IMR-90 (cell line): ENCODE results near the gene CCDC38.

ENCODE experiments used
- CHD1 ChIP-seq: IDR thresholded peaks from 2 replicates; pipeline ENCODE4 v1.6.1; 2012; ENCODE audit warnings: low read depth, low read length, improper control_type of control experiment
- CTCF ChIP-seq: conservative IDR thresholded peaks from 2 replicates; pipeline ENCODE4 v1.5.1; 2012; ENCODE audit warnings: mild to moderate bottlenecking, low read depth, low read length, improper control_type of control experiment
- ELK1 ChIP-seq: fragments of 150-350 bp; IDR thresholded peaks from 2 replicates; pipeline ENCODE4 v1.6.1; 2016; ENCODE audit warnings: low read depth, mild to moderate bottlenecking, low read length, moderate library complexity, borderline replicate concordance
- POLR2A ChIP-seq: IDR thresholded peaks from 2 replicates; pipeline ENCODE4 v1.6.1; 2012; ENCODE audit warnings: mild to moderate bottlenecking, low read depth, low read length
- RAD21 ChIP-seq: IDR thresholded peaks from 2 replicates; pipeline ENCODE4 v1.6.1; 2012; ENCODE audit warnings: low read length, improper control_type of control experiment
- RCOR1 ChIP-seq: IDR thresholded peaks from 2 replicates; pipeline ENCODE4 v1.6.1; 2012; ENCODE audit warnings: mild to moderate bottlenecking, low read length, improper control_type of control experiment; ENCODE audit not compliant: insufficient replicate concordance
- RFX5 ChIP-seq: IDR thresholded peaks from 2 replicates; pipeline ENCODE4 v1.8.0; 2012; ENCODE audit warnings: low read depth, mild to moderate bottlenecking, low read length, moderate library complexity

GRCh38 chr12:95890958-95891357 is 51.5 kb downstream of the CCDC38 start:
- no peak for TF ChIP-seq CTCF
- no peak for TF ChIP-seq RAD21
- TF ChIP-seq RFX5: no peak
- no peak for TF ChIP-seq ELK1
- TF ChIP-seq RCOR1: no peak
- TF ChIP-seq POLR2A: no peak
- no peak for TF ChIP-seq CHD1
